Endothelial cell of umbilical vein (primary cell): ENCODE results near the gene KIF6. TPM values are rescaled to one million over a fixed set of nuclear protein-coding genes. Genes with fewer than 3 reads are reported as not detected.

ENCODE experiments used
- BruUV-seq: library from RNA; stranded (reverse); fragments of 400-500 nt; replicated peaks from 2 replicates; lab custom pipeline; 2021; lab: Mats Ljungman, UMichigan
- CTCF ChIA-PET: fragments of 300-600, 350-600 bp; sonication (Branson Sonifier 250); formaldehyde crosslinking; loops from one replicate; lab custom pipeline; 2021; ENCODE audit warnings: antibody characterized with exemption, inconsistent platforms; lab: Charles Lee
- POLR2A ChIA-PET: fragments of 300-600, 350-600 bp; sonication (Branson Sonifier 250); formaldehyde crosslinking; loops from one replicate; lab custom pipeline; 2021; ENCODE audit warnings: antibody characterized with exemption, inconsistent platforms; lab: Charles Lee
- DNase-seq: peaks from one replicate; pipeline ENCODE4 v3.0.0-alpha.2; 2011; ENCODE audit warnings: low read depth, low spot score
- FAIRE-seq: peaks from 2 replicates; lab custom pipeline; 2011; peaks lifted over from hg19 to GRCh38; lab: Jason Lieb, UNC
- H2AFZ ChIP-seq: 2 replicates; pipeline ENCODE4 v1.6.0; 2012; ENCODE audit warnings: low read depth, low read length, control low read depth, inconsistent platforms
- H3K27ac ChIP-seq: 2 replicates; pipeline ENCODE4 v1.5.1; 2011; ENCODE audit warnings: low read depth, mild to moderate bottlenecking, control low read depth, low read length, moderate library complexity; ENCODE audit not compliant: insufficient read depth
- H3K27me3 ChIP-seq, 2 experiments: 2 replicates each; pipeline versions ENCODE4 v1.6.0 to v1.6.1; 2011; ENCODE audit warnings: low read length in 2 of 2, mixed read lengths in 1 of 2; ENCODE audit not compliant: control insufficient read depth in 2 of 2, insufficient read depth in 2 of 2
- H3K36me3 ChIP-seq, 2 experiments: 2 replicates in 1 of 2; 3 replicates in 1 of 2; pipeline ENCODE4 v1.5.1; 2011; ENCODE audit warnings: low read length in 2 of 2, mild to moderate bottlenecking in 1 of 2, moderate library complexity in 1 of 2; ENCODE audit not compliant: control insufficient read depth in 2 of 2, insufficient read depth in 2 of 2; ENCODE audit errors: extremely low read depth in 1 of 2
- H3K4me1 ChIP-seq: 3 replicates; pipeline ENCODE4 v1.5.1; 2011; ENCODE audit warnings: mild to moderate bottlenecking, low read length; ENCODE audit not compliant: control insufficient read depth, insufficient read depth; ENCODE audit errors: extremely low read depth
- H3K4me2 ChIP-seq: 2 replicates; pipeline ENCODE4 v1.6.1; 2011; ENCODE audit warnings: low read length, control low read depth, mixed read lengths; ENCODE audit not compliant: insufficient read depth
- H3K4me3 ChIP-seq, 3 experiments: fragments of 200-600 bp in 1 of 3; sonication (generic), shearing (Covaris generic) in 1 of 3; replicated peaks in 1 of 3; 2 replicates each; pipeline ENCODE4 v1.5.1; 2011 to 2016; ENCODE audit warnings: control low read depth in 3 of 3, low read length in 3 of 3, mild to moderate bottlenecking in 2 of 3, inconsistent platforms in 1 of 3, low read depth in 1 of 3, moderate library complexity in 1 of 3; ENCODE audit not compliant: insufficient read depth in 1 of 3
- H3K79me2 ChIP-seq: 2 replicates; pipeline ENCODE4 v1.6.0; 2012; ENCODE audit warnings: low read length, inconsistent platforms; ENCODE audit not compliant: control insufficient read depth, insufficient read depth
- H3K9ac ChIP-seq: replicated peaks from 2 replicates; pipeline ENCODE3; 2011; ENCODE audit warnings: low read length, control low read depth; ENCODE audit not compliant: insufficient read depth; ENCODE audit errors: extremely low read depth
- H3K9me1 ChIP-seq: replicated peaks from 3 replicates; pipeline ENCODE4 v1.6.0; 2011; ENCODE audit warnings: mild to moderate bottlenecking, low read length; ENCODE audit not compliant: control insufficient read depth, insufficient read depth; ENCODE audit errors: extremely low read depth
- H3K9me3 ChIP-seq: replicated peaks from 2 replicates; pipeline ENCODE4 v1.5.1; 2012; ENCODE audit warnings: low read length, inconsistent platforms; ENCODE audit not compliant: control insufficient read depth, insufficient read depth
- H4K20me1 ChIP-seq: replicated peaks from 2 replicates; pipeline ENCODE3; 2011; ENCODE audit warnings: mild to moderate bottlenecking, low read length; ENCODE audit not compliant: control insufficient read depth, insufficient read depth; ENCODE audit errors: extremely low read depth
- EZH2 ChIP-seq: IDR thresholded peaks from 2 replicates; pipeline ENCODE4 v1.6.1; 2012; ENCODE audit warnings: borderline replicate concordance, low read depth, mild to moderate bottlenecking, moderate library complexity, low read length, inconsistent platforms; ENCODE audit not compliant: severe bottlenecking
- FOS ChIP-seq: IDR thresholded peaks from 2 replicates; pipeline ENCODE4 v1.6.1; 2011; ENCODE audit warnings: mild to moderate bottlenecking, low read length, moderate library complexity, borderline replicate concordance; ENCODE audit not compliant: insufficient read depth
- GATA2 ChIP-seq: IDR thresholded peaks from 2 replicates; pipeline ENCODE4 v1.7.0; 2011; ENCODE audit warnings: low read depth, mild to moderate bottlenecking, moderate library complexity, mixed read lengths, low read length; ENCODE audit not compliant: insufficient read length, insufficient read depth
- JUN ChIP-seq: IDR thresholded peaks from 2 replicates; pipeline ENCODE4 v1.6.1; 2011; ENCODE audit warnings: borderline replicate concordance, low read depth; ENCODE audit not compliant: insufficient read length, insufficient read depth
- MYC ChIP-seq: IDR thresholded peaks from one replicate; pipeline ENCODE4 v1.6.1; 2011; ENCODE audit warnings: mild to moderate bottlenecking, low read depth, low read length
- POLR2A ChIP-seq: IDR thresholded peaks from 2 replicates; pipeline ENCODE4 v1.6.1; 2012; ENCODE audit warnings: low read depth, mild to moderate bottlenecking, control low read depth, low read length
- POLR2AphosphoS5 ChIP-seq: IDR thresholded peaks from 2 replicates; pipeline ENCODE4 v1.6.1; 2012; ENCODE audit warnings: low read depth, mild to moderate bottlenecking, control low read depth, low read length, moderate library complexity; ENCODE audit not compliant: insufficient read depth
- dilution Hi-C: fragments of 300-500 bp; cut with MboI; formaldehyde crosslinking; loops from one replicate; pipeline ENCODE4 v1.15.0; 2019; ENCODE audit warnings: low sequenced_read_pairs; ENCODE audit not compliant: extremely low pct_ligation_motif_present
- intact Hi-C: fragments of 100-400 bp; cut with micrococcal nuclease; formaldehyde crosslinking; loops from one replicate; pipeline ENCODE4 v1.10.0; 2022
- polyA plus RNA-seq, 4 experiments: library from polyadenylated mRNA; depleted of rRNA in 3 of 4; stranded (reverse) in 3 of 4; unstranded in 1 of 4; fragments of >200 nt; gene quantifications; 2 replicates each; pipeline versions ENCODE4 v1.2.1 to v1.2.3, GENCODE V29; 2011 to 2012; ENCODE audit warnings: missing spikeins in 1 of 4
- total RNA-seq: library from RNA; stranded (reverse); gene quantifications from 2 replicates; pipeline ENCODE4 v1.2.3, GENCODE V29; 2021
- TF ChIP-seq, protein P1 (sequence below), 2 donors: IDR thresholded peaks; 1 replicate in 1 of 2; 2 replicates in 1 of 2; pipeline ENCODE4 v1.5.1; 2011; ENCODE audit warnings: low read length in 2 of 2, mild to moderate bottlenecking in 2 of 2, moderate library complexity in 2 of 2, control low read depth in 1 of 2, inconsistent platforms in 1 of 2, low read depth in 1 of 2; ENCODE audit not compliant: insufficient read depth in 1 of 2; ENCODE audit errors: extremely low read depth in 1 of 2
- TF ChIP-seq, protein P2 (sequence below): IDR thresholded peaks from 2 replicates; pipeline ENCODE4 v1.6.1; 2011; ENCODE audit not compliant: insufficient read depth, insufficient read length

KIF6 gene
- total and polyA plus RNA-seq, 2 donors (not counting 3 experiments of a cell fraction or from before 2014, with no cell fraction given), result not detected

DNA sequence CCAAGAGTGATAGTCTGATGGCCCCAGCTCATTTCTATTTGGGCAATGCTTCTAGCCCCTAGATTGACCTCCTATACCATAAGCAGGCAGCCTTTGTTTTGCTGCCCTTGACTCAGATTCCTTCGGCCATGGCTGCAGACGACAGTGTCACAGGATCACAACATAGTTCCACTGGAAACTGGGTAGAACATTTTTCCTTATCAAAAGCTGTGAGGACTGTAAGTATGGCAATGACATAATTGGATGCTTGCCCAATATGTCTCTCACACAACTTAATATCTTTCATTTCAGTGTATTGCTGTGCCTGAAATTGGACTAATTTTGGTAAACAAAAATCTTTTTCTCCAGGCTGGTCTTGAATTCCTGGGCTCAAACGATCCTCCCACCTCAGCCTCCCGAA lies 22.9 kb downstream of the KIF6 start:
- CTCF ChIA-PET, result no interaction called here
- Histone ChIP-seq H3K4me2 (no peak overlapping the region), H3K4me1 (no peaks in the 10 kb centered on the region), H3K9me1 (no peaks in the 10 kb centered on the region), H2AFZ (no peak overlapping the region), H3K9me3 (no peaks in the 10 kb centered on the region), H3K27me3 (no peaks in the 10 kb centered on the region), H3K36me3 (no peaks in the 10 kb centered on the region), H3K27ac (no peak overlapping the region), H3K79me2 (no peaks in the 10 kb centered on the region), H3K4me3 (no peak overlapping the region), H4K20me1 (no peaks in the 10 kb centered on the region), H3K9ac (no peak overlapping the region)
- TF ChIP-seq, protein P1, sequence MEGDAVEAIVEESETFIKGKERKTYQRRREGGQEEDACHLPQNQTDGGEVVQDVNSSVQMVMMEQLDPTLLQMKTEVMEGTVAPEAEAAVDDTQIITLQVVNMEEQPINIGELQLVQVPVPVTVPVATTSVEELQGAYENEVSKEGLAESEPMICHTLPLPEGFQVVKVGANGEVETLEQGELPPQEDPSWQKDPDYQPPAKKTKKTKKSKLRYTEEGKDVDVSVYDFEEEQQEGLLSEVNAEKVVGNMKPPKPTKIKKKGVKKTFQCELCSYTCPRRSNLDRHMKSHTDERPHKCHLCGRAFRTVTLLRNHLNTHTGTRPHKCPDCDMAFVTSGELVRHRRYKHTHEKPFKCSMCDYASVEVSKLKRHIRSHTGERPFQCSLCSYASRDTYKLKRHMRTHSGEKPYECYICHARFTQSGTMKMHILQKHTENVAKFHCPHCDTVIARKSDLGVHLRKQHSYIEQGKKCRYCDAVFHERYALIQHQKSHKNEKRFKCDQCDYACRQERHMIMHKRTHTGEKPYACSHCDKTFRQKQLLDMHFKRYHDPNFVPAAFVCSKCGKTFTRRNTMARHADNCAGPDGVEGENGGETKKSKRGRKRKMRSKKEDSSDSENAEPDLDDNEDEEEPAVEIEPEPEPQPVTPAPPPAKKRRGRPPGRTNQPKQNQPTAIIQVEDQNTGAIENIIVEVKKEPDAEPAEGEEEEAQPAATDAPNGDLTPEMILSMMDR (IDR thresholded peaks at IDR 0.05; ENCODE audit: extremely low read depth in 1 of 2, insufficient read depth in 1 of 2, low read depth in 1 of 2, low read length in 2 of 2), result no peak
- TF ChIP-seq GATA2 (no peak), EZH2 (no peak), JUN (no peak), FOS (no peak), POLR2A (no peak), POLR2AphosphoS5 (no peak), MYC (no peak)
- TF ChIP-seq, protein P2, sequence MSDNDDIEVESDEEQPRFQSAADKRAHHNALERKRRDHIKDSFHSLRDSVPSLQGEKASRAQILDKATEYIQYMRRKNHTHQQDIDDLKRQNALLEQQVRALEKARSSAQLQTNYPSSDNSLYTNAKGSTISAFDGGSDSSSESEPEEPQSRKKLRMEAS, result no peak
- dilution Hi-C loops (no loop called here), intact Hi-C loops (no loop called here)
- no peak for FAIRE-seq
- no peak for DNase-seq
- POLR2A ChIA-PET, result no interaction called here
- BruUV-seq, result no TSS peak
